Upper lobe of left lung (tissue), 4 donors: Measurements from ENCODE around the gene WASF2.

Experiments used
- CTCF ChIP-seq, 6 experiments: fragments of 450-650 bp in 4 of 6; fragments of 200-600 bp in 2 of 6; sonication (generic) in 2 of 6; IDR thresholded peaks; one replicate each; pipeline ENCODE4 v1.5.1; 2016 to 2019; ENCODE audit warnings: antibody characterized with exemption in 6 of 6
- EP300 ChIP-seq, 4 donors: sonication (generic); formaldehyde crosslinking; IDR thresholded peaks; one replicate each; pipeline ENCODE4 v1.5.1; 2017; ENCODE audit warnings: antibody characterized with exemption in 4 of 4, control low read depth in 2 of 4
- POLR2A ChIP-seq, 4 donors: fragments of 450-650 bp; IDR thresholded peaks; one replicate each; pipeline ENCODE4 v1.5.1; 2016 to 2017; ENCODE audit warnings: antibody characterized with exemption in 4 of 4, mild to moderate bottlenecking in 2 of 4
- POLR2AphosphoS5 ChIP-seq, 2 donors: sonication (generic); formaldehyde crosslinking; IDR thresholded peaks; one replicate each; pipeline ENCODE4 v1.5.1; 2017; ENCODE audit warnings: antibody characterized with exemption in 2 of 2

DNA sequence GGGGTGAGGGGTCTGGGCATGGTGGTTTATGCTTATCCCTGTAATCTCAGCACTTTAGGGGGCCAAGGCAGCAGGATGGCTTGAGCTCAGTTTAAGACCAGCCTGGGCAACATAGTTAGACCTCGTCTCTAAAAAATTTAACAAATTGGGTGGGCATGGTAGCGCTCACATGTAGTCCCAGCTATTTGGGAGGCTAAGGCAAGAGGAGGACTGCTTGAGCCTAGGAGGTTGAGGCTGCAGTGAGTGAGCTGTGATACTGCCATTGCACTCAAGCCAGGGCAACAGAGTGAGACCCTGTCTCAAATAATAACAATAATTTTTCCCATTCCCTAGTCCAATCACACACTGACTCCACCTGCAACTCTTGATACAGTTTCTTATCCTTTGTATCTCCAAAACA lies 6.3 kb downstream of the WASF2 start:
- TF ChIP-seq CTCF (IDR thresholded peaks at IDR 0.05), result no peak
- TF ChIP-seq POLR2AphosphoS5 (IDR thresholded peaks at IDR 0.05), result no peak
- TF ChIP-seq POLR2A (IDR thresholded peaks at IDR 0.05), result no peak
- TF ChIP-seq EP300 (IDR thresholded peaks at IDR 0.05), result no peak
